Measurements from ENCODE around the gene MSLN. TPM values are rescaled to one million over a fixed set of nuclear protein-coding genes. Genes with fewer than 3 reads are reported as not detected.

The MSLN gene
- total RNA-seq, 1 experiment from 2014 or later = not detected

GRCh38 chr16:747978-748746 is 12.4 kb upstream of the MSLN start:
- ChIA-PET CTCF (no interaction called here), POLR2A (ENCODE audit: low non-redundant PET) (no interaction called here)
- Histone ChIP-seq H3K4me3 (ENCODE audit: low read depth, low read length, poor library complexity, severe bottlenecking) (no peak overlapping the region), H3K9me3 (ENCODE audit: low read depth, low read length, poor library complexity, severe bottlenecking) (no peaks in the 10 kb centered on the region), H3K4me1 (ENCODE audit: insufficient read depth, low read length, poor library complexity, severe bottlenecking) (no peaks in the 10 kb centered on the region), H3K27ac (ENCODE audit: low read depth, low read length, poor library complexity, severe bottlenecking) (no peak overlapping the region), H3K36me3 (ENCODE audit: insufficient read depth, low read length, poor library complexity, severe bottlenecking) (no peaks in the 10 kb centered on the region), H3K27me3 (replicated peaks; ENCODE audit: insufficient read depth, low read depth, low read length, poor library complexity) (no peaks in the 10 kb centered on the region)
- intact Hi-C loops (cut with micrococcal nuclease; ENCODE audit: unreplicated experiment) = no loop called here
- TF ChIP-seq CTCF (conservative IDR thresholded peaks at IDR 0.05; ENCODE audit: low read depth, low read length) = no peak
- no peak for TF ChIP-seq EZH2 (IDR thresholded peaks at IDR 0.05; ENCODE audit: borderline replicate concordance, low read depth, low read length, poor library complexity, severe bottlenecking)
- BruUV-seq (replicated peaks) = no TSS peak
- DNase-seq (ENCODE audit: low spot score) = no peak

GRCh38 chr16:749010-749409 is 11.5 kb upstream of the MSLN start:
- Histone ChIP-seq H3K4me3 (ENCODE audit: low read depth, low read length, poor library complexity, severe bottlenecking) (no peak overlapping the region), H3K27me3 (replicated peaks; ENCODE audit: insufficient read depth, low read depth, low read length, poor library complexity) (no peaks in the 10 kb centered on the region), H3K27ac (ENCODE audit: low read depth, low read length, poor library complexity, severe bottlenecking) (no peak overlapping the region), H3K9me3 (ENCODE audit: low read depth, low read length, poor library complexity, severe bottlenecking) (no peaks in the 10 kb centered on the region), H3K4me1 (ENCODE audit: insufficient read depth, low read length, poor library complexity, severe bottlenecking) (no peaks in the 10 kb centered on the region), H3K36me3 (ENCODE audit: insufficient read depth, low read length, poor library complexity, severe bottlenecking) (no peaks in the 10 kb centered on the region)
- BruUV-seq (replicated peaks) = no TSS peak
- POLR2A ChIA-PET (ENCODE audit: low non-redundant PET) = no interaction called here
- intact Hi-C loops (cut with micrococcal nuclease; ENCODE audit: unreplicated experiment) = no loop called here
- CTCF ChIA-PET = interaction anchor here (0.7 kb wide), 1 partner anchor 8 kb away, joined by 3 read pairs; the partner anchor contains the start of gene CIAO3
- no peak for DNase-seq (ENCODE audit: low spot score)
- TF ChIP-seq CTCF (conservative IDR thresholded peaks at IDR 0.05; ENCODE audit: low read depth, low read length) (no peak), EZH2 (IDR thresholded peaks at IDR 0.05; ENCODE audit: borderline replicate concordance, low read depth, low read length, poor library complexity, severe bottlenecking) (no peak)

GRCh38 chr16:750485-750884 is 10.0 kb upstream of the MSLN start:
- Histone ChIP-seq H3K27ac (ENCODE audit: low read depth, low read length, poor library complexity, severe bottlenecking) (no peak overlapping the region), H3K27me3 (replicated peaks; ENCODE audit: insufficient read depth, low read depth, low read length, poor library complexity) (no peaks in the 10 kb centered on the region), H3K4me1 (ENCODE audit: insufficient read depth, low read length, poor library complexity, severe bottlenecking) (no peaks in the 10 kb centered on the region), H3K36me3 (ENCODE audit: insufficient read depth, low read length, poor library complexity, severe bottlenecking) (no peaks in the 10 kb centered on the region), H3K9me3 (ENCODE audit: low read depth, low read length, poor library complexity, severe bottlenecking) (no peaks in the 10 kb centered on the region), H3K4me3 (ENCODE audit: low read depth, low read length, poor library complexity, severe bottlenecking) (no peak overlapping the region)
- TF ChIP-seq EZH2 (IDR thresholded peaks at IDR 0.05; ENCODE audit: borderline replicate concordance, low read depth, low read length, poor library complexity, severe bottlenecking) (no peak), CTCF (conservative IDR thresholded peaks at IDR 0.05; ENCODE audit: low read depth, low read length) (no peak)
- ChIA-PET POLR2A (ENCODE audit: low non-redundant PET) (no interaction called here), CTCF (no interaction called here)
- no TSS peak for BruUV-seq (replicated peaks)
- no peak for DNase-seq (ENCODE audit: low spot score)
- intact Hi-C loops (cut with micrococcal nuclease; ENCODE audit: unreplicated experiment) = no loop called here

Measured in A673 (cell line).